Effector CD8-positive, alpha-beta T cell (primary cell): ENCODE data around the gene UBE2J1.

ENCODE experiments used
- DNase-seq: peaks from one replicate; lab custom pipeline; 2025; lab: John Stamatoyannopoulos, UW

The UBE2J1 gene

GRCh38 chr6:89364586-89364985 is 12.1 kb upstream of the UBE2J1 start:
- DNase-seq, result no peak

GRCh38 chr6:89361171-89361570 is 8.6 kb upstream of the UBE2J1 start:
- DNase-seq, result no peak

- DNase-seq, result no peak
Observed at GRCh38 chr6:89360415-89360999, 8.0 kb upstream of the UBE2J1 start.

GRCh38 chr6:89359561-89359960 is 7.0 kb upstream of the UBE2J1 start:
- no peak for DNase-seq

GRCh38 chr6:89357390-89357789 is 4.9 kb upstream of the UBE2J1 start:
- DNase-seq, result no peak

GRCh38 chr6:89356642-89357170 is 4.2 kb upstream of the UBE2J1 start:
- no peak for DNase-seq

- no peak for DNase-seq
Observed at GRCh38 chr6:89355511-89356194, 3.1 kb upstream of the UBE2J1 start.

- no peak for DNase-seq
Observed at GRCh38 chr6:89353702-89354392, 1.3 kb upstream of the UBE2J1 start.

GRCh38 chr6:89353118-89353556 is 615 bp upstream of the UBE2J1 start:
- DNase-seq, result no peak

GRCh38 chr6:89351671-89352277 is 748 bp downstream of the UBE2J1 start:
- DNase-seq, result no peak

- no peak for DNase-seq
Observed at GRCh38 chr6:89350281-89350966, 2.1 kb downstream of the UBE2J1 start.

GRCh38 chr6:89348372-89348771 is 4.2 kb downstream of the UBE2J1 start:
- DNase-seq, result no peak

- DNase-seq, result no peak
Observed at GRCh38 chr6:89347825-89348224, 4.7 kb downstream of the UBE2J1 start.

GRCh38 chr6:89346433-89346832 is 6.1 kb downstream of the UBE2J1 start:
- DNase-seq, result no peak

- no peak for DNase-seq
Observed at GRCh38 chr6:89339565-89339964, 13.0 kb downstream of the UBE2J1 start.

- DNase-seq, result no peak
Observed at GRCh38 chr6:89335164-89335563, 17.4 kb downstream of the UBE2J1 start.

- DNase-seq, result no peak
Observed at GRCh38 chr6:89330910-89331309, 21.6 kb downstream of the UBE2J1 start.

- DNase-seq, result no peak
Observed at GRCh38 chr6:89328976-89329375, 23.5 kb downstream of the UBE2J1 start.

- no peak for DNase-seq
Observed at GRCh38 chr6:89324304-89324703, 28.2 kb downstream of the UBE2J1 start.

GRCh38 chr6:89323511-89323971 is 29.0 kb downstream of the UBE2J1 start:
- no peak for DNase-seq

- no peak for DNase-seq
Observed at GRCh38 chr6:89321131-89321970, 31.2 kb downstream of the UBE2J1 start.
